Measurements from ENCODE around the gene TMEM119. TPM values are rescaled to one million over a fixed set of nuclear protein-coding genes. Genes with fewer than 3 reads are reported as not detected.
A peak's percentile ranks its signal among the peaks of the same experiment; 100 is the strongest.

Gene TMEM119
- total and polyA plus RNA-seq, 2 of the 8 experiments (the other 6 are each of a cell fraction or from before 2014, with no cell fraction given): 0.35 to 0.61 TPM

DNA sequence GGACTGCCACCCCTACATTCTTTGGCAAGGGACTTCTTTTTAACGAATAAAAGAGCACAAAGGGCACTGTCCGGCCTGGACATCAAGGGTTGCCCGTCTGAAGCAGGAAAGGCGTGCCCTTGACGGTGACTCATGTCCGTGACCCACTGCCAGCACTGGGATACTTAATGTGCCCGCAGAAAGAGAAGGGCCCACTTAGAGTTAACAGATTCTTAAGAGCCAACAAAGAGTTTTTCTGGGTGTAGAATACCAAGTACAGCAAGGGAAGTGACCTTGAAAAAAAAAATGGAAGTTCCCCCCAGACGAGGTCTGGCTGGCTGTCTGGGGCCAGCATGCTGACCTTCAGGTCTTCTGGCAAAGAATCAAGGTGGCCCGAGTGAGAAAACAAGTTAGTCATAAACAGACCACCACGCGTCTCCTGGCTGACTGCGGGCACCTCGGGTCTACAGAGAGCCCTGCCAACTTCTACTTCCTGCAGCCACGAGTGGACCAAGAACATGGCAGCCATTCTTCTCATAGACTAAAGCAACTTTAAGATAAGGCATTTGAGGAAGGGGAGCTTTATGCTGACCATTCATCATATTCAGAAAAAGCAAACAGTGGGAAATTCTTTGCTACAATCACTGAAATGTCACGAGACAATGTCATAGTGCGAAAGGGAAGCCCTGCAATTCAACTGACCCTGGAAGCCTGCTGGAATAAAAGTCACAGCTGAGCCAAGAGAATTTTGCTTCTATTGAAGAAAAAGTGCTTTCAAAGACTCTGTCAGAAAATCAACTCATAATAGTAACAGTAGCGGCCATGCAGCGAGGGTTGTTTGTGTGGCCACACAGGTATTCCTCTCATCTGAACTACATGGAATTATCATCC lies 46.3 kb upstream of the TMEM119 start:
- no peaks in the 10 kb centered on the region for H3K27me3 ChIP-seq (replicated peaks in 1 of 4; ENCODE audit: control insufficient read depth in 3 of 4, extremely low read depth in 1 of 4, insufficient read depth in 3 of 4, low read length in 3 of 4)
- no peak overlapping the region for H2BK15ac ChIP-seq (ENCODE audit: low read length)
- no peak overlapping the region for H3K18ac ChIP-seq (ENCODE audit: extremely low read depth, low read length)
- no peak overlapping the region for H3K4ac ChIP-seq (replicated peaks; ENCODE audit: insufficient read length, low read depth, low read length)
- H3K36me3 ChIP-seq (ENCODE audit: control insufficient read depth in 2 of 4, insufficient read depth in 4 of 4, low read length in 3 of 4): peaks cover 6 to 19% (median 12%) of the 10 kb centered on the region in 4 experiments; a peak in 6 of 8 replicates
- no peak overlapping the region for H2AK5ac ChIP-seq (ENCODE audit: low read depth, low read length)
- H3K9ac ChIP-seq (replicated peaks in 1 of 4; ENCODE audit: extremely low read depth in 1 of 4, low read depth in 3 of 4, low read length in 3 of 4): no peak overlapping the region; a peak in 1 of 7 replicates
- no peak overlapping the region for H3K4me2 ChIP-seq (ENCODE audit: insufficient read depth in 1 of 2, low read depth in 2 of 2, low read length in 2 of 2)
- no peak overlapping the region for H2BK20ac ChIP-seq (ENCODE audit: low read length)
- H4K8ac ChIP-seq (ENCODE audit: extremely low read depth, insufficient read depth, low read length): no peak overlapping the region
- no peak overlapping the region for H3K14ac ChIP-seq (ENCODE audit: insufficient read length)
- ChIA-PET POLR2A (ENCODE audit: partially characterized antibody) (interaction anchor here (1.2 kb wide), 1 partner anchor 9 kb away, joined by 4 read pairs; no protein-coding TSS in a partner anchor), CTCF (ENCODE audit: partially characterized antibody) (no interaction called here)
- no peaks in the 10 kb centered on the region for H3K23me2 ChIP-seq (ENCODE audit: low read depth, low read length)
- H3K79me2 ChIP-seq (ENCODE audit: control insufficient read depth in 1 of 2, insufficient read depth in 2 of 2, low read length in 2 of 2): no peaks in the 10 kb centered on the region
- H4K20me1 ChIP-seq (replicated peaks in 1 of 2; ENCODE audit: control insufficient read depth in 1 of 2, insufficient read depth in 2 of 2, low read length in 2 of 2): no peaks in the 10 kb centered on the region
- H2AFZ ChIP-seq (ENCODE audit: low read length): no peak overlapping the region
- H4K5ac ChIP-seq (ENCODE audit: insufficient read length, low read depth, low read length): no peak overlapping the region
- no peak overlapping the region for H2BK12ac ChIP-seq (ENCODE audit: low read depth, low read length)
- H3K9me3 ChIP-seq (ENCODE audit: insufficient read depth in 2 of 2, low read depth in 1 of 2, low read length in 1 of 2): no peaks in the 10 kb centered on the region
- H3K79me1 ChIP-seq (ENCODE audit: low read depth, low read length): no peaks in the 10 kb centered on the region
- H3K27ac ChIP-seq (ENCODE audit: low read depth, low read length): no peak overlapping the region
- peaks cover 0 to 6% (median under 1%) of the 10 kb centered on the region in 4 experiments; a peak in 2 of 7 replicates for H3K4me1 ChIP-seq (replicated peaks in 1 of 4; ENCODE audit: control insufficient read depth in 3 of 4, insufficient read depth in 4 of 4, low read length in 3 of 4)
- no peak overlapping the region for H3K56ac ChIP-seq (replicated peaks; ENCODE audit: insufficient read length, low read depth, low read length)
- FAIRE-seq: no peak
- no peak for DNase-seq (ENCODE audit: low read depth in 1 of 2, low spot score in 2 of 2)
- no peak overlapping the region for H3K23ac ChIP-seq (ENCODE audit: insufficient read length)
- H3K4me3 ChIP-seq (ENCODE audit: extremely low read depth in 1 of 4, insufficient read depth in 2 of 4, low read depth in 3 of 4, low read length in 4 of 4): no peak overlapping the region
- no peak overlapping the region for H2BK120ac ChIP-seq (replicated peaks; ENCODE audit: low read depth, low read length)
- H4K91ac ChIP-seq (replicated peaks; ENCODE audit: insufficient read length, low read length): no peak overlapping the region
- 82% methylated on average over 18 of the region's 18 CpGs; no CpG with 5 or more reads in 1 of the 2 experiments for WGBS, 2 experiments (ENCODE audit: extremely low coverage in 1 of 2, insufficient coverage in 1 of 2, insufficient read length in 1 of 2, insufficient replicate concordance in 2 of 2, low coverage in 1 of 2, low lambda C conversion rate in 2 of 2, missing lambda C conversion rate in 1 of 2)
- no peak overlapping the region for H2BK5ac ChIP-seq (ENCODE audit: low read depth, low read length)
- TF ChIP-seq HDAC6 (IDR thresholded peaks at IDR 0.05; ENCODE audit: low read depth, low read length): no peak
- 0 out of 2 replicates have a peak, but pooled peaks have one; percentile 3 for TF ChIP-seq POLR2AphosphoS5 (IDR thresholded peaks at IDR 0.05; ENCODE audit: low read depth, low read length)
- no peak for TF ChIP-seq BCL11A (IDR thresholded peaks at IDR 0.05; ENCODE audit: low read depth in 2 of 2, low read length in 2 of 2)
- no peak for TF ChIP-seq RBBP5 (IDR thresholded peaks at IDR 0.05; ENCODE audit: borderline replicate concordance, low read depth, low read length)
